Trophoblast cell (in vitro differentiated cells and primary cell): ENCODE results near the gene TUBA4A.

Source experiments
- DNase-seq, 2 donors: peaks; one replicate each; pipeline ENCODE4 v3.0.0-alpha.2; 2016
- H2AFZ ChIP-seq: 2 replicates; pipeline ENCODE4 v1.6.1; 2013; ENCODE audit warnings: low read length, moderate library complexity, mild to moderate bottlenecking; ENCODE audit not compliant: insufficient read depth, poor library complexity
- H2AK5ac ChIP-seq: 2 replicates; pipeline ENCODE4 v1.6.1; 2013; ENCODE audit warnings: mild to moderate bottlenecking, low read length
- H2BK120ac ChIP-seq: 2 replicates; pipeline ENCODE4 v1.6.1; 2013; ENCODE audit warnings: low read length, mild to moderate bottlenecking, moderate library complexity; ENCODE audit not compliant: insufficient read depth, poor library complexity
- H2BK12ac ChIP-seq: 2 replicates; pipeline ENCODE4 v1.6.1; 2013; ENCODE audit warnings: mild to moderate bottlenecking, low read length, moderate library complexity
- H2BK5ac ChIP-seq: 2 replicates; pipeline ENCODE4 v1.6.1; 2013; ENCODE audit warnings: low read length, low read depth, moderate library complexity, mild to moderate bottlenecking; ENCODE audit not compliant: poor library complexity
- H3K14ac ChIP-seq: 2 replicates; pipeline ENCODE4 v1.6.1; 2013; ENCODE audit warnings: mild to moderate bottlenecking, low read length
- H3K18ac ChIP-seq: 2 replicates; pipeline ENCODE4 v1.6.1; 2013; ENCODE audit warnings: mild to moderate bottlenecking, low read length
- H3K23ac ChIP-seq: 2 replicates; pipeline ENCODE4 v1.6.1; 2013; ENCODE audit warnings: low read length
- H3K27ac ChIP-seq: 2 replicates; pipeline ENCODE4 v1.5.1; 2013; ENCODE audit warnings: low read depth, mild to moderate bottlenecking, inconsistent platforms, low read length, moderate library complexity
- H3K27me3 ChIP-seq: 2 replicates; pipeline ENCODE4 v1.6.1; 2013; ENCODE audit warnings: inconsistent platforms, mild to moderate bottlenecking, low read length, moderate library complexity; ENCODE audit not compliant: insufficient read depth
- H3K36me3 ChIP-seq, 2 experiments: 1 replicate in 1 of 2; 2 replicates in 1 of 2; pipeline ENCODE4 v1.6.1; 2013; ENCODE audit warnings: low read length in 2 of 2, mild to moderate bottlenecking in 2 of 2, moderate library complexity in 1 of 2; ENCODE audit not compliant: insufficient read depth in 2 of 2, control insufficient read depth in 1 of 2
- H3K4ac ChIP-seq: 2 replicates; pipeline ENCODE4 v1.6.1; 2013; ENCODE audit warnings: low read depth, mild to moderate bottlenecking, low read length, moderate library complexity
- H3K4me1 ChIP-seq, 2 experiments: 1 replicate in 1 of 2; 2 replicates in 1 of 2; pipeline ENCODE4 v1.6.1; 2013; ENCODE audit warnings: low read length in 2 of 2, mild to moderate bottlenecking in 2 of 2, moderate library complexity in 1 of 2; ENCODE audit not compliant: insufficient read depth in 2 of 2, control insufficient read depth in 1 of 2
- H3K4me2 ChIP-seq: 2 replicates; pipeline ENCODE4 v1.6.1; 2013; ENCODE audit warnings: inconsistent platforms, mild to moderate bottlenecking, low read length, moderate library complexity
- H3K4me3 ChIP-seq: 2 replicates; pipeline ENCODE4 v1.5.1; 2013; ENCODE audit warnings: mild to moderate bottlenecking, low read depth, low read length, inconsistent platforms
- H3K79me1 ChIP-seq: one replicate; pipeline ENCODE4 v1.6.1; 2013; ENCODE audit warnings: low read length
- H3K79me2 ChIP-seq: 2 replicates; pipeline ENCODE4 v1.6.1; 2013; ENCODE audit warnings: low read length, mild to moderate bottlenecking; ENCODE audit not compliant: control insufficient read depth, insufficient read depth, poor library complexity
- H3K9ac ChIP-seq: 2 replicates; pipeline ENCODE4 v1.6.1; 2013; ENCODE audit warnings: mild to moderate bottlenecking, low read length
- H3K9me3 ChIP-seq: 2 replicates; pipeline ENCODE4 v1.6.1; 2013; ENCODE audit warnings: low read depth, mild to moderate bottlenecking, control low read depth, inconsistent platforms, low read length; ENCODE audit not compliant: insufficient read depth
- H4K12ac ChIP-seq: 2 replicates; pipeline ENCODE4 v1.6.1; 2013; ENCODE audit warnings: low read depth, mild to moderate bottlenecking, low read length, moderate library complexity
- H4K8ac ChIP-seq: 2 replicates; pipeline ENCODE4 v1.6.1; 2013; ENCODE audit warnings: low read depth, mild to moderate bottlenecking, low read length, moderate library complexity
- H4K91ac ChIP-seq: one replicate; pipeline ENCODE4 v1.6.1; 2013; ENCODE audit warnings: low read depth, mild to moderate bottlenecking, low read length, moderate library complexity
- WGBS: extraction: QIAGEN DNeasy Blood & Tissue Kit; methylation state at CpG from one replicate; pipeline ENCODE4 v1.1.7; 2013; ENCODE audit warnings: missing lambda C conversion rate; ENCODE audit not compliant: insufficient read length, insufficient coverage; ENCODE audit errors: extremely low coverage; 5-methylcytosine and 5-hydroxymethylcytosine counted together

The TUBA4A gene

GRCh38 chr2:219269362-219270054 is 15.8 kb upstream of the TUBA4A start:
- Histone ChIP-seq H2BK12ac (no peak overlapping the region), H3K23ac (no peak overlapping the region), H2AFZ (no peak overlapping the region), H2BK120ac (no peak overlapping the region), H3K27me3 (no peaks in the 10 kb centered on the region), H3K27ac (no peak overlapping the region), H3K79me1 (peaks cover 9% of the 10 kb centered on the region), H3K9ac (no peak overlapping the region), H3K4me2 (no peak overlapping the region), H4K91ac (no peak overlapping the region), H4K8ac (no peak overlapping the region), H3K36me3 (no peaks in the 10 kb centered on the region), H3K14ac (no peak overlapping the region), H3K4ac (no peak overlapping the region), H3K4me3 (peak overlapping the region; percentile 20), H2AK5ac (no peak overlapping the region), H3K18ac (no peak overlapping the region), H4K12ac (no peak overlapping the region), H3K9me3 (peaks cover 1% of the 10 kb centered on the region), H3K79me2 (peaks cover 2% of the 10 kb centered on the region), H3K4me1 (peaks cover 8 to 11% of the 10 kb centered on the region in 2 experiments), H2BK5ac (no peak overlapping the region)
- DNase-seq, result peak in 1 of 2 donors; percentile 31
- WGBS, result no CpG with 5 or more reads among the region's 8 CpGs

- no peak overlapping the region for H2BK5ac ChIP-seq
- H3K4me1 ChIP-seq, result peaks cover 0 to 2% of the 10 kb centered on the region in 2 experiments
- H3K4me3 ChIP-seq, result no peak overlapping the region
- no peaks in the 10 kb centered on the region for H3K27me3 ChIP-seq
- H3K14ac ChIP-seq, result no peak overlapping the region
- H3K36me3 ChIP-seq, result no peaks in the 10 kb centered on the region
- no peak overlapping the region for H4K12ac ChIP-seq
- H4K8ac ChIP-seq, result no peak overlapping the region
- no peak overlapping the region for H2BK120ac ChIP-seq
- no CpG with 5 or more reads among the region's 2 CpGs for WGBS
- no peak overlapping the region for H2AK5ac ChIP-seq
- no peak overlapping the region for H3K4me2 ChIP-seq
- H2AFZ ChIP-seq, result no peak overlapping the region
- H3K79me2 ChIP-seq, result no peaks in the 10 kb centered on the region
- H3K79me1 ChIP-seq, result no peaks in the 10 kb centered on the region
- no peak overlapping the region for H4K91ac ChIP-seq
- DNase-seq, result no peak
- no peak overlapping the region for H3K27ac ChIP-seq
- no peak overlapping the region for H3K23ac ChIP-seq
- H3K9me3 ChIP-seq, result peaks cover 1% of the 10 kb centered on the region
- H3K9ac ChIP-seq, result no peak overlapping the region
- no peak overlapping the region for H3K4ac ChIP-seq
- H3K18ac ChIP-seq, result no peak overlapping the region
- no peak overlapping the region for H2BK12ac ChIP-seq
These were observed 14.6 kb upstream of the TUBA4A start for GRCh38 chr2:219268294-219268693.

GRCh38 chr2:219266886-219267285 is 13.2 kb upstream of the TUBA4A start:
- peaks cover 1% of the 10 kb centered on the region for H3K9me3 ChIP-seq
- no peaks in the 10 kb centered on the region for H3K27me3 ChIP-seq
- H2AFZ ChIP-seq, result no peak overlapping the region
- no peaks in the 10 kb centered on the region for H3K36me3 ChIP-seq
- no peak overlapping the region for H3K14ac ChIP-seq
- no peak overlapping the region for H3K9ac ChIP-seq
- no peak overlapping the region for H3K27ac ChIP-seq
- no peak overlapping the region for H2BK120ac ChIP-seq
- no peak overlapping the region for H4K91ac ChIP-seq
- no peak overlapping the region for H3K4ac ChIP-seq
- no peak overlapping the region for H4K12ac ChIP-seq
- H2BK12ac ChIP-seq, result no peak overlapping the region
- no peaks in the 10 kb centered on the region for H3K4me1 ChIP-seq
- DNase-seq, result no peak
- H3K79me1 ChIP-seq, result no peaks in the 10 kb centered on the region
- no peak overlapping the region for H3K4me2 ChIP-seq
- no peak overlapping the region for H3K23ac ChIP-seq
- no peak overlapping the region for H4K8ac ChIP-seq
- no peak overlapping the region for H3K4me3 ChIP-seq
- no peak overlapping the region for H2BK5ac ChIP-seq
- no peak overlapping the region for H2AK5ac ChIP-seq
- WGBS, result no CpG with 5 or more reads among the region's 1 CpG
- no peak overlapping the region for H3K18ac ChIP-seq
- H3K79me2 ChIP-seq, result no peaks in the 10 kb centered on the region

- Histone ChIP-seq H4K12ac (no peak overlapping the region), H2BK12ac (no peak overlapping the region), H2BK5ac (no peak overlapping the region), H3K27me3 (no peaks in the 10 kb centered on the region), H2AK5ac (no peak overlapping the region), H3K4ac (no peak overlapping the region), H3K4me3 (no peak overlapping the region), H3K4me2 (no peak overlapping the region), H3K79me2 (no peaks in the 10 kb centered on the region), H3K14ac (no peak overlapping the region), H3K9ac (no peak overlapping the region), H2AFZ (no peak overlapping the region), H2BK120ac (no peak overlapping the region), H4K91ac (no peak overlapping the region), H4K8ac (no peak overlapping the region), H3K4me1 (no peaks in the 10 kb centered on the region), H3K27ac (no peak overlapping the region), H3K23ac (no peak overlapping the region), H3K79me1 (no peaks in the 10 kb centered on the region), H3K9me3 (peaks cover 1% of the 10 kb centered on the region), H3K36me3 (no peaks in the 10 kb centered on the region), H3K18ac (no peak overlapping the region)
- DNase-seq, result no peak
- no CpG with 5 or more reads among the region's 5 CpGs for WGBS
These were observed 12.5 kb upstream of the TUBA4A start for GRCh38 chr2:219266232-219266631.
